ENCODE measurements around the gene TRERF1.

TRERF1 gene

GRCh38 chr6:42338744-42339222 is 112.9 kb downstream of the TRERF1 start:
- ATAC-seq, result peak; percentile 92
- TF ChIP-seq OSR1 (CRISPR knock-in tag; IDR thresholded peaks at IDR 0.05), result no peak
- no peak for TF ChIP-seq ARNTL (CRISPR knock-in tag; IDR thresholded peaks at IDR 0.05; ENCODE audit: borderline replicate concordance, low read depth)
- TF ChIP-seq TCF4 (CRISPR knock-in tag; IDR thresholded peaks at IDR 0.05; ENCODE audit: borderline replicate concordance), result no peak
- no peak for TF ChIP-seq PPARA (CRISPR knock-in tag; IDR thresholded peaks at IDR 0.05; ENCODE audit: borderline replicate concordance)
- TF ChIP-seq ZNF565 (CRISPR knock-in tag; conservative IDR thresholded peaks at IDR 0.05; ENCODE audit: low read depth), result no peak
- TF ChIP-seq CSDC2 (CRISPR knock-in tag; IDR thresholded peaks at IDR 0.05), result no peak
- no peak for TF ChIP-seq ESRRG (CRISPR knock-in tag; IDR thresholded peaks at IDR 0.05)
- TF ChIP-seq TOX (CRISPR knock-in tag; IDR thresholded peaks at IDR 0.05; ENCODE audit: borderline replicate concordance), result no peak
- TF ChIP-seq POU6F1 (CRISPR knock-in tag; IDR thresholded peaks at IDR 0.05; ENCODE audit: borderline replicate concordance, low read depth), result no peak
- TF ChIP-seq ZNF8 (CRISPR knock-in tag; IDR thresholded peaks at IDR 0.05), result no peak
- no peak for TF ChIP-seq ZFP3 (CRISPR knock-in tag; IDR thresholded peaks at IDR 0.05)
- no peak for TF ChIP-seq ZNF70 (CRISPR knock-in tag; IDR thresholded peaks at IDR 0.05)
- no peak for TF ChIP-seq ISL1 (CRISPR knock-in tag; IDR thresholded peaks at IDR 0.05)

GRCh38 chr6:42337985-42338743 is 113.6 kb downstream of the TRERF1 start:
- no peak for ATAC-seq
- TF ChIP-seq ARNTL (CRISPR knock-in tag; IDR thresholded peaks at IDR 0.05; ENCODE audit: borderline replicate concordance, low read depth) (no peak), PATZ1 (CRISPR knock-in tag; IDR thresholded peaks at IDR 0.05; ENCODE audit: borderline replicate concordance) (no peak), PPARA (CRISPR knock-in tag; IDR thresholded peaks at IDR 0.05; ENCODE audit: borderline replicate concordance) (no peak), TOX (CRISPR knock-in tag; IDR thresholded peaks at IDR 0.05; ENCODE audit: borderline replicate concordance) (no peak), OSR1 (CRISPR knock-in tag; IDR thresholded peaks at IDR 0.05) (no peak), CSDC2 (CRISPR knock-in tag; IDR thresholded peaks at IDR 0.05) (no peak), ZFP3 (CRISPR knock-in tag; IDR thresholded peaks at IDR 0.05) (no peak), CSRNP3 (CRISPR knock-in tag; IDR thresholded peaks at IDR 0.05) (no peak)

GRCh38 chr6:42336431-42336830 is 115.3 kb downstream of the TRERF1 start:
- no peak for ATAC-seq
- no peak for TF ChIP-seq ZNF70 (CRISPR knock-in tag; IDR thresholded peaks at IDR 0.05)
- TF ChIP-seq, protein P1, sequence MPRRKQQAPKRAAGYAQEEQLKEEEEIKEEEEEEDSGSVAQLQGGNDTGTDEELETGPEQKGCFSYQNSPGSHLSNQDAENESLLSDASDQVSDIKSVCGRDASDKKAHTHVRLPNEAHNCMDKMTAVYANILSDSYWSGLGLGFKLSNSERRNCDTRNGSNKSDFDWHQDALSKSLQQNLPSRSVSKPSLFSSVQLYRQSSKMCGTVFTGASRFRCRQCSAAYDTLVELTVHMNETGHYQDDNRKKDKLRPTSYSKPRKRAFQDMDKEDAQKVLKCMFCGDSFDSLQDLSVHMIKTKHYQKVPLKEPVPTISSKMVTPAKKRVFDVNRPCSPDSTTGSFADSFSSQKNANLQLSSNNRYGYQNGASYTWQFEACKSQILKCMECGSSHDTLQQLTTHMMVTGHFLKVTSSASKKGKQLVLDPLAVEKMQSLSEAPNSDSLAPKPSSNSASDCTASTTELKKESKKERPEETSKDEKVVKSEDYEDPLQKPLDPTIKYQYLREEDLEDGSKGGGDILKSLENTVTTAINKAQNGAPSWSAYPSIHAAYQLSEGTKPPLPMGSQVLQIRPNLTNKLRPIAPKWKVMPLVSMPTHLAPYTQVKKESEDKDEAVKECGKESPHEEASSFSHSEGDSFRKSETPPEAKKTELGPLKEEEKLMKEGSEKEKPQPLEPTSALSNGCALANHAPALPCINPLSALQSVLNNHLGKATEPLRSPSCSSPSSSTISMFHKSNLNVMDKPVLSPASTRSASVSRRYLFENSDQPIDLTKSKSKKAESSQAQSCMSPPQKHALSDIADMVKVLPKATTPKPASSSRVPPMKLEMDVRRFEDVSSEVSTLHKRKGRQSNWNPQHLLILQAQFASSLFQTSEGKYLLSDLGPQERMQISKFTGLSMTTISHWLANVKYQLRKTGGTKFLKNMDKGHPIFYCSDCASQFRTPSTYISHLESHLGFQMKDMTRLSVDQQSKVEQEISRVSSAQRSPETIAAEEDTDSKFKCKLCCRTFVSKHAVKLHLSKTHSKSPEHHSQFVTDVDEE (CRISPR knock-in tag; IDR thresholded peaks at IDR 0.05), result no peak
- no peak for TF ChIP-seq GLIS3 (CRISPR knock-in tag; IDR thresholded peaks at IDR 0.05)
- TF ChIP-seq, protein P2, sequence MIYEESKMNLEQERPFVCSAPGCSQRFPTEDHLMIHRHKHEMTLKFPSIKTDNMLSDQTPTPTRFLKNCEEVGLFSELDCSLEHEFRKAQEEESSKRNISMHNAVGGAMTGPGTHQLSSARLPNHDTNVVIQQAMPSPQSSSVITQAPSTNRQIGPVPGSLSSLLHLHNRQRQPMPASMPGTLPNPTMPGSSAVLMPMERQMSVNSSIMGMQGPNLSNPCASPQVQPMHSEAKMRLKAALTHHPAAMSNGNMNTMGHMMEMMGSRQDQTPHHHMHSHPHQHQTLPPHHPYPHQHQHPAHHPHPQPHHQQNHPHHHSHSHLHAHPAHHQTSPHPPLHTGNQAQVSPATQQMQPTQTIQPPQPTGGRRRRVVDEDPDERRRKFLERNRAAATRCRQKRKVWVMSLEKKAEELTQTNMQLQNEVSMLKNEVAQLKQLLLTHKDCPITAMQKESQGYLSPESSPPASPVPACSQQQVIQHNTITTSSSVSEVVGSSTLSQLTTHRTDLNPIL (CRISPR knock-in tag; IDR thresholded peaks at IDR 0.05; ENCODE audit: low read depth), result no peak
- TF ChIP-seq ZFP3 (CRISPR knock-in tag; IDR thresholded peaks at IDR 0.05), result no peak
- no peak for TF ChIP-seq POU6F1 (CRISPR knock-in tag; IDR thresholded peaks at IDR 0.05; ENCODE audit: borderline replicate concordance, low read depth)
- TF ChIP-seq CSDC2 (CRISPR knock-in tag; IDR thresholded peaks at IDR 0.05), result no peak
- TF ChIP-seq SNAI2 (CRISPR knock-in tag; IDR thresholded peaks at IDR 0.05), result no peak
- TF ChIP-seq TCF4 (CRISPR knock-in tag; IDR thresholded peaks at IDR 0.05; ENCODE audit: borderline replicate concordance), result no peak
- no peak for TF ChIP-seq ZNF8 (CRISPR knock-in tag; IDR thresholded peaks at IDR 0.05)
- no peak for TF ChIP-seq PPARA (CRISPR knock-in tag; IDR thresholded peaks at IDR 0.05; ENCODE audit: borderline replicate concordance)
- TF ChIP-seq ZFP30 (CRISPR knock-in tag; IDR thresholded peaks at IDR 0.05), result no peak
- no peak for TF ChIP-seq RARB (CRISPR knock-in tag; IDR thresholded peaks at IDR 0.05)
- no peak for TF ChIP-seq PATZ1 (CRISPR knock-in tag; IDR thresholded peaks at IDR 0.05; ENCODE audit: borderline replicate concordance)
- no peak for TF ChIP-seq CSRNP3 (CRISPR knock-in tag; IDR thresholded peaks at IDR 0.05)
